HepG2 (cell line): ENCODE data around the gene EFS. TPM values are rescaled to one million over a fixed set of nuclear protein-coding genes. Genes with fewer than 3 reads are reported as not detected.

ENCODE experiments used
- GABPA ChIP-seq, 2 experiments: IDR thresholded peaks; 2 replicates each; pipeline ENCODE4 v1.6.1; 2011 to 2016; ENCODE audit warnings: low read depth in 2 of 2, low read length in 1 of 2, missing biosample characterization in 1 of 2, missing genetic modification characterization in 1 of 2
- HOXD1 ChIP-seq: sonication (generic); formaldehyde crosslinking; IDR thresholded peaks from 2 replicates; pipeline ENCODE4 v1.5.0; 2020; ENCODE audit warnings: missing genetic modification reagents
- MEIS1 ChIP-seq: sonication (generic); formaldehyde crosslinking; IDR thresholded peaks from 2 replicates; pipeline ENCODE4 v1.9.0; 2021; ENCODE audit warnings: mild to moderate bottlenecking, missing genetic modification reagents, moderate library complexity, borderline replicate concordance
- SALL2 ChIP-seq: sonication (generic); formaldehyde crosslinking; IDR thresholded peaks from 2 replicates; pipeline ENCODE4 v1.8.1; 2023; ENCODE audit warnings: mild to moderate bottlenecking, missing genetic modification reagents, inconsistent platforms
- SSRP1 ChIP-seq: IDR thresholded peaks from 2 replicates; pipeline ENCODE4 v1.6.1; 2016; ENCODE audit warnings: control low read depth
- ZNF160 ChIP-seq: sonication (generic); formaldehyde crosslinking; IDR thresholded peaks from 2 replicates; pipeline ENCODE4 v1.8.0; 2022; ENCODE audit warnings: mild to moderate bottlenecking, inconsistent platforms, missing genetic modification reagents
- ZNF263 ChIP-seq: sonication (generic); formaldehyde crosslinking; IDR thresholded peaks from 2 replicates; pipeline ENCODE4 v1.4.0; 2020; ENCODE audit warnings: missing genetic modification reagents
- ZNF674 ChIP-seq: sonication (generic); formaldehyde crosslinking; IDR thresholded peaks from 2 replicates; pipeline ENCODE4 v1.5.0; 2020; ENCODE audit warnings: low read depth, mild to moderate bottlenecking, missing genetic modification reagents
- ZNF766 ChIP-seq: sonication (generic); formaldehyde crosslinking; IDR thresholded peaks from 2 replicates; pipeline ENCODE4 v1.5.0; 2020; ENCODE audit warnings: missing genetic modification reagents, borderline replicate concordance
- ZNF777 ChIP-seq: sonication (generic); formaldehyde crosslinking; IDR thresholded peaks from 2 replicates; pipeline ENCODE4 v1.4.0; 2020; ENCODE audit warnings: missing genetic modification reagents
- polyA plus RNA-seq, 8 experiments: library from polyadenylated mRNA; depleted of rRNA in 3 of 8; stranded (reverse) in 7 of 8; unstranded in 1 of 8; fragments of >200 nt; fragmentation: Illumina TruSeq in 4 of 8; extraction: Trizol in 4 of 8; gene quantifications; 2 replicates each; pipeline versions ENCODE4 v1.2.1 to v1.2.3, GENCODE V29; 2011 to 2016; ENCODE audit warnings: low read depth in 4 of 8, missing spikeins in 1 of 8, mixed read lengths in 1 of 8; ENCODE audit not compliant: insufficient read depth in 1 of 8
- total RNA-seq, 5 experiments: library from RNA; depleted of rRNA; stranded (reverse); fragments of >200 nt; fragmentation: Illumina TruSeq; extraction: Trizol; gene quantifications; 2 replicates each; pipeline ENCODE4 v1.2.3, GENCODE V29; 2016; ENCODE audit warnings: low read depth in 1 of 5
- TF ChIP-seq, protein P1 (sequence below), 2 experiments: sonication (generic) in 1 of 2; formaldehyde crosslinking in 1 of 2; IDR thresholded peaks; 2 replicates each; pipeline versions ENCODE4 v1.4.0 to v1.6.1; 2016 to 2020; ENCODE audit warnings: borderline replicate concordance in 1 of 2, low read depth in 1 of 2, mild to moderate bottlenecking in 1 of 2, missing genetic modification reagents in 1 of 2
- TF ChIP-seq, protein P2 (sequence below): sonication (generic); formaldehyde crosslinking; IDR thresholded peaks from 2 replicates; pipeline ENCODE4 v1.4.0; 2020; ENCODE audit warnings: missing genetic modification reagents
- TF ChIP-seq, protein P3 (sequence below): sonication (generic); formaldehyde crosslinking; conservative IDR thresholded peaks from 2 replicates; pipeline ENCODE4 v1.4.0; 2020; ENCODE audit warnings: missing genetic modification reagents
- TF ChIP-seq, protein P4 (sequence below): sonication (generic); formaldehyde crosslinking; IDR thresholded peaks from 2 replicates; pipeline ENCODE4 v1.9.0; 2022; ENCODE audit warnings: low read depth, missing genetic modification reagents
- TF ChIP-seq, protein P5 (sequence below): sonication (generic); formaldehyde crosslinking; IDR thresholded peaks from 2 replicates; pipeline ENCODE4 v1.8.0; 2022; ENCODE audit warnings: missing genetic modification reagents, mild to moderate bottlenecking, moderate library complexity, borderline replicate concordance

Gene EFS
- total and polyA plus RNA-seq, 2 of the 13 experiments (the other 11 are each of a cell fraction or from before 2014, with no cell fraction given) = not detected

DNA sequence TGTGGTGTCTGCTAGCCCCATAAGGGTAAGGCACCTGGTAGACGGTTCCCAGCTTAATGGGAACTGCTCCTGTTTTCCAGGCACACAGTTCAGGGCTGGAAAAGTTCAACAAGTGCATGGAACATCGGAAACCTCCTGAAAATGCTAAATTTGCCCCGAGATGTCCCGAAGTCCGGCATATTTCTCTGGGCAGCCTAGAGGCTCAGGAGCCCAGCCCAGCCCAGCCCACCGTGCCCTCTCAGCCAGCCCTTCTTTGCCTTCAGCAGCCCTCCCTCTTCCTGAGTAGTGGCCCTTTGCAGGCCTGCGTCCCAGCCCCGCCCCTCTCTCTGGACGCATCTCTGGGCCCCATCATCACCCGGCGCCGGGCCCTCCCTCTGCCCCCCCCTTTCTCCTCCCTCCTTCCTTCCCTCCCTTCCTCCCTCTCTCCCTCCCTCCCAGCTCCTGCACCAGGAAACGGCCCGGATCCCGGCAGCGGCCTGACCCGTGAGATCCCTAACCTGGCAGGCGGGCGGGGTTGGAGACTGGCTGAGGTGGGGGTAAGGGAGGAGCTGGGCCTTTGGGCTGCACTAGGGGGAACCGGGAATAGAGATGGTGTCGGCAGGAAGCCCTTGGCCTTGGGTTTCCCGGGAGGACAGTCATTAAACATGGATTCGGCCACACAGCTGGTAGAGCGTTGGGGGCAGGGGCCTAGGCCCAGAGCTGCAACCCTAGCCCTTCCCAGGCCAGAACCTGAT, 58.4 kb downstream of the EFS start, which contains the start of gene BCL2L2 (continued):
- TF ChIP-seq, protein P1, sequence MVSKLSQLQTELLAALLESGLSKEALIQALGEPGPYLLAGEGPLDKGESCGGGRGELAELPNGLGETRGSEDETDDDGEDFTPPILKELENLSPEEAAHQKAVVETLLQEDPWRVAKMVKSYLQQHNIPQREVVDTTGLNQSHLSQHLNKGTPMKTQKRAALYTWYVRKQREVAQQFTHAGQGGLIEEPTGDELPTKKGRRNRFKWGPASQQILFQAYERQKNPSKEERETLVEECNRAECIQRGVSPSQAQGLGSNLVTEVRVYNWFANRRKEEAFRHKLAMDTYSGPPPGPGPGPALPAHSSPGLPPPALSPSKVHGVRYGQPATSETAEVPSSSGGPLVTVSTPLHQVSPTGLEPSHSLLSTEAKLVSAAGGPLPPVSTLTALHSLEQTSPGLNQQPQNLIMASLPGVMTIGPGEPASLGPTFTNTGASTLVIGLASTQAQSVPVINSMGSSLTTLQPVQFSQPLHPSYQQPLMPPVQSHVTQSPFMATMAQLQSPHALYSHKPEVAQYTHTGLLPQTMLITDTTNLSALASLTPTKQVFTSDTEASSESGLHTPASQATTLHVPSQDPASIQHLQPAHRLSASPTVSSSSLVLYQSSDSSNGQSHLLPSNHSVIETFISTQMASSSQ (IDR thresholded peaks at IDR 0.05; ENCODE audit: low read depth) = peak; percentile 69
- TF ChIP-seq, protein P1 (CRISPR knock-in tag; IDR thresholded peaks at IDR 0.05; ENCODE audit: borderline replicate concordance) = peak; percentile 85; the same call in 1 of the 2 replicates
- TF ChIP-seq ZNF263 (CRISPR knock-in tag) (no peak; the same call in 1 of the 2 replicates), ZNF777 (peak; percentile 78), ZNF160 (CRISPR knock-in tag) (peak; percentile 96), ZNF766 (CRISPR knock-in tag) (peak; percentile 84; the same call in 1 of the 2 replicates), SSRP1 (CRISPR knock-in tag) (0 out of 2 replicates have a peak, but pooled peaks have one; percentile 35), GABPA (IDR thresholded peaks at IDR 0.05; ENCODE audit: low read depth, low read length) (no peak), GABPA (CRISPR knock-in tag; IDR thresholded peaks at IDR 0.05; ENCODE audit: low read depth) (no peak), ZNF674 (CRISPR knock-in tag) (no peak), SALL2 (peak; percentile 92), MEIS1 (CRISPR knock-in tag) (peak; percentile 95), HOXD1 (CRISPR knock-in tag) (no peak; the same call in 1 of the 2 replicates)
- TF ChIP-seq, protein P2, sequence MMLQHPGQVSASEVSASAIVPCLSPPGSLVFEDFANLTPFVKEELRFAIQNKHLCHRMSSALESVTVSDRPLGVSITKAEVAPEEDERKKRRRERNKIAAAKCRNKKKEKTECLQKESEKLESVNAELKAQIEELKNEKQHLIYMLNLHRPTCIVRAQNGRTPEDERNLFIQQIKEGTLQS (CRISPR knock-in tag) = no peak
- TF ChIP-seq, protein P3, sequence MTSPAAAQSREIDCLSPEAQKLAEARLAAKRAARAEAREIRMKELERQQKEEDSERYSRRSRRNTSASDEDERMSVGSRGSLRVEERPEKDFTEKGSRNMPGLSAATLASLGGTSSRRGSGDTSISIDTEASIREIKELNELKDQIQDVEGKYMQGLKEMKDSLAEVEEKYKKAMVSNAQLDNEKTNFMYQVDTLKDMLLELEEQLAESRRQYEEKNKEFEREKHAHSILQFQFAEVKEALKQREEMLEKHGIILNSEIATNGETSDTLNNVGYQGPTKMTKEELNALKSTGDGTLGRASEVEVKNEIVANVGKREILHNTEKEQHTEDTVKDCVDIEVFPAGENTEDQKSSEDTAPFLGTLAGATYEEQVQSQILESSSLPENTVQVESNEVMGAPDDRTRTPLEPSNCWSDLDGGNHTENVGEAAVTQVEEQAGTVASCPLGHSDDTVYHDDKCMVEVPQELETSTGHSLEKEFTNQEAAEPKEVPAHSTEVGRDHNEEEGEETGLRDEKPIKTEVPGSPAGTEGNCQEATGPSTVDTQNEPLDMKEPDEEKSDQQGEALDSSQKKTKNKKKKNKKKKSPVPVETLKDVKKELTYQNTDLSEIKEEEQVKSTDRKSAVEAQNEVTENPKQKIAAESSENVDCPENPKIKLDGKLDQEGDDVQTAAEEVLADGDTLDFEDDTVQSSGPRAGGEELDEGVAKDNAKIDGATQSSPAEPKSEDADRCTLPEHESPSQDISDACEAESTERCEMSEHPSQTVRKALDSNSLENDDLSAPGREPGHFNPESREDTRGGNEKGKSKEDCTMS = peak; percentile 75; the same call in 1 of the 2 replicates
- TF ChIP-seq, protein P4, sequence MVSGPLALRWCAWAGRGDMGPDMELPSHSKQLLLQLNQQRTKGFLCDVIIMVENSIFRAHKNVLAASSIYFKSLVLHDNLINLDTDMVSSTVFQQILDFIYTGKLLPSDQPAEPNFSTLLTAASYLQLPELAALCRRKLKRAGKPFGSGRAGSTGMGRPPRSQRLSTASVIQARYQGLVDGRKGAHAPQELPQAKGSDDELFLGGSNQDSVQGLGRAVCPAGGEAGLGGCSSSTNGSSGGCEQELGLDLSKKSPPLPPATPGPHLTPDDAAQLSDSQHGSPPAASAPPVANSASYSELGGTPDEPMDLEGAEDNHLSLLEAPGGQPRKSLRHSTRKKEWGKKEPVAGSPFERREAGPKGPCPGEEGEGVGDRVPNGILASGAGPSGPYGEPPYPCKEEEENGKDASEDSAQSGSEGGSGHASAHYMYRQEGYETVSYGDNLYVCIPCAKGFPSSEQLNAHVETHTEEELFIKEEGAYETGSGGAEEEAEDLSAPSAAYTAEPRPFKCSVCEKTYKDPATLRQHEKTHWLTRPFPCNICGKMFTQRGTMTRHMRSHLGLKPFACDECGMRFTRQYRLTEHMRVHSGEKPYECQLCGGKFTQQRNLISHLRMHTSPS (CRISPR knock-in tag) = no peak; the same call in 1 of the 2 replicates
- TF ChIP-seq, protein P5, sequence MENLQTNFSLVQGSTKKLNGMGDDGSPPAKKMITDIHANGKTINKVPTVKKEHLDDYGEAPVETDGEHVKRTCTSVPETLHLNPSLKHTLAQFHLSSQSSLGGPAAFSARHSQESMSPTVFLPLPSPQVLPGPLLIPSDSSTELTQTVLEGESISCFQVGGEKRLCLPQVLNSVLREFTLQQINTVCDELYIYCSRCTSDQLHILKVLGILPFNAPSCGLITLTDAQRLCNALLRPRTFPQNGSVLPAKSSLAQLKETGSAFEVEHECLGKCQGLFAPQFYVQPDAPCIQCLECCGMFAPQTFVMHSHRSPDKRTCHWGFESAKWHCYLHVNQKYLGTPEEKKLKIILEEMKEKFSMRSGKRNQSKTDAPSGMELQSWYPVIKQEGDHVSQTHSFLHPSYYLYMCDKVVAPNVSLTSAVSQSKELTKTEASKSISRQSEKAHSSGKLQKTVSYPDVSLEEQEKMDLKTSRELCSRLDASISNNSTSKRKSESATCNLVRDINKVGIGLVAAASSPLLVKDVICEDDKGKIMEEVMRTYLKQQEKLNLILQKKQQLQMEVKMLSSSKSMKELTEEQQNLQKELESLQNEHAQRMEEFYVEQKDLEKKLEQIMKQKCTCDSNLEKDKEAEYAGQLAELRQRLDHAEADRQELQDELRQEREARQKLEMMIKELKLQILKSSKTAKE (CRISPR knock-in tag) = no peak
